ENCODE data around the gene ARPC1A.

The ARPC1A gene

DNA sequence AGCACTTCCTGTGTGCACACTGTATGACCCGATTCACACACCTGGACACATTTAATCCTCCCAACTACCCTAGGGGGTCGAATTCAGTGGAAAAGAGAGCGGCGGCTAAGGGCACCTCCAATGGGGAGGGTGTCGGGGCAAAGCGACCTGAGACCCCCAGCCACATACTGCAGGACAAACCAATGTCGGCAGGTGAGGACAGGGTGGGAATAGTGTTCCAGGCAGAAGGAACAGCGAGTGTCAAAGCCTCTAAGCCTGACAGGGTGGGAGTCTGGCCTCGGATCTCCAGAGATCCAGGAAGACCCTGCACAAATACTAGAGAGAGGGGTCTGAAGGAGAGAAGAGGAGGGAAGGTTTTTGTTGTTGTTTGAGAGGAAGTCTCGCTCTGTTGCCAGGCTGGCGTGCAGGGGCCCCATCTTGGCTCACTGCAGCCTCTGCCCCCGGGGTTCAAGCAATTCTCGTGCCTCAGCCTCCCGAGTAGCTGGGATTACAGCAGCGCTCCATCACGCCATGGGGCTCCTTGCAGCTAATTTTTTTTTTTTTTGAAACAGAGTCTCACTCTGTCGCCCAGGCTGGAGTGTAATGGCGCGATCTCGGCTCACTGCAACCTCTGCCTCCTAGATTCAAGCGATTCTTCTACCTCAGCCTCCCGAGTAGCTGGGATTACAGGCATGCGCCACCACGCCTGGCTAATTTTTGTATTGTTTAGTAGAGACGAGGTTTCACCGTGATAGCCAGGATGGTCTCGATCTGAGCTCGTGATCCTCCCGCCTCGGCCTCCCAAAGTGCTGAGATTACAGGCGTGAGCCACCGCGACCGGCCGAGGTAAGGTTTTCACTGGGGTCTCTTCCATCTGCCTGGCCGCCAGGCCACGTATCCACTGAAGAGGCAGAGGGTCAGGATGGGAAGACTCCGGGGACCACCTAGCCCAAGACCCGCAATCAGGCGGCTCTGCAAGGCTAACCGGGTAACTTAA, 47.7 kb downstream of the ARPC1A start:
- TF ChIP-seq, protein P1, sequence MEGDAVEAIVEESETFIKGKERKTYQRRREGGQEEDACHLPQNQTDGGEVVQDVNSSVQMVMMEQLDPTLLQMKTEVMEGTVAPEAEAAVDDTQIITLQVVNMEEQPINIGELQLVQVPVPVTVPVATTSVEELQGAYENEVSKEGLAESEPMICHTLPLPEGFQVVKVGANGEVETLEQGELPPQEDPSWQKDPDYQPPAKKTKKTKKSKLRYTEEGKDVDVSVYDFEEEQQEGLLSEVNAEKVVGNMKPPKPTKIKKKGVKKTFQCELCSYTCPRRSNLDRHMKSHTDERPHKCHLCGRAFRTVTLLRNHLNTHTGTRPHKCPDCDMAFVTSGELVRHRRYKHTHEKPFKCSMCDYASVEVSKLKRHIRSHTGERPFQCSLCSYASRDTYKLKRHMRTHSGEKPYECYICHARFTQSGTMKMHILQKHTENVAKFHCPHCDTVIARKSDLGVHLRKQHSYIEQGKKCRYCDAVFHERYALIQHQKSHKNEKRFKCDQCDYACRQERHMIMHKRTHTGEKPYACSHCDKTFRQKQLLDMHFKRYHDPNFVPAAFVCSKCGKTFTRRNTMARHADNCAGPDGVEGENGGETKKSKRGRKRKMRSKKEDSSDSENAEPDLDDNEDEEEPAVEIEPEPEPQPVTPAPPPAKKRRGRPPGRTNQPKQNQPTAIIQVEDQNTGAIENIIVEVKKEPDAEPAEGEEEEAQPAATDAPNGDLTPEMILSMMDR (IDR thresholded peaks at IDR 0.05; ENCODE audit: low read depth, low read length), result no peak
- H3K4me3 ChIP-seq (ENCODE audit: low read depth, low read length), result no peak overlapping the region

DNA sequence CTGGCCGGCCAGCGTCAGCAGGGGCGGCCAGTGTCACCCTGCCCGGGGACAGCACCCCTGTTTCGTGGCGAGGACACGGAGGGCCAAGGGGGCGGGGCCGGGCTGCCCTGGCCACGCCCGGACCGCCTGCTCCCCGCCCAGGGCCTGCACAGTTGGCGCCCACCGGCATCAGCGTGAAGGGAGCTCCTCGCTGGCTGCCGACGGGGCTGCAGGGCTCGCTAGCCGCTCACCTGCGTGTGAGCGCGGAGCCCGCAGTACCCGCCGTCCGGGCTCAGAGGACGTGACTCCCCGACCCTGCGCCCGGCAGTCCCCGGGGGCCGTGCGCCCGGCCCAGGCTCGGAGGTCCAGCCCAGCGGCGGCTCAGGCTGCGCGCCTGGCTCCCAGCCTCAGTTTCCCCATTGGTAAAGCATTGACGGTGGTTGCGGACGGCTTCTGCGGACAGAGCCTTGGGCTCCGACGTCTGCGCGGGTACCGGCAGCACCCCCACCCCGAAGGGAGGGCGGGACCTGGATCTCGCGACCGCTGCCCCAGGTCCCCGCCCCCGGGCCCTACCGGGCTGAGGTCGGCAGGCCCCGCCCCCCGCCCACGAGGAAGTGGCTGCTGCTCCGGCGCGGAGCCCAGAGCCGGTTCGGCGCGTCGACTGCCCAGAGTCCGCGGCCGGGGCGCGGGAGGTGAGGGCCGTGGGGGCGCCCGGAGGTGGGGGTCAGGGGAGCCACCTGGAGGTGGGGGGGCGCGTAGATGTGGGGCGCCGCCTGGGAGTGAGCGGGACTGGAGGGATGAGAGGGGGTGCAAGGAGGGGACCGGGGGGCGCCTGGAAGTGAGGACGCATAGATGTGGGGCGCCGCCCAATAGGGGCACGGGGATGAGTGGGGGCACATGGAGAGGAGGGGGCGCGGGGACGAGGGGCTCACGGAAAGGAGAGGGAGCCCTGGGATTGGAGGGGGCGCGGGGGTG, 48.7 kb downstream of the ARPC1A start, which contains the start of gene ARPC1B:
TSS of gene ARPC1B (plus strand) at position 620 of the 954 bp plus-strand sequence. CDS start 10,985 bp downstream, outside the sequence.
- peak within 1 kb of the TSS; percentile 70 for H3K4me3 ChIP-seq (ENCODE audit: low read depth, low read length)
- TF ChIP-seq, protein P1 (IDR thresholded peaks at IDR 0.05; ENCODE audit: low read depth, low read length), result no peak

DNA sequence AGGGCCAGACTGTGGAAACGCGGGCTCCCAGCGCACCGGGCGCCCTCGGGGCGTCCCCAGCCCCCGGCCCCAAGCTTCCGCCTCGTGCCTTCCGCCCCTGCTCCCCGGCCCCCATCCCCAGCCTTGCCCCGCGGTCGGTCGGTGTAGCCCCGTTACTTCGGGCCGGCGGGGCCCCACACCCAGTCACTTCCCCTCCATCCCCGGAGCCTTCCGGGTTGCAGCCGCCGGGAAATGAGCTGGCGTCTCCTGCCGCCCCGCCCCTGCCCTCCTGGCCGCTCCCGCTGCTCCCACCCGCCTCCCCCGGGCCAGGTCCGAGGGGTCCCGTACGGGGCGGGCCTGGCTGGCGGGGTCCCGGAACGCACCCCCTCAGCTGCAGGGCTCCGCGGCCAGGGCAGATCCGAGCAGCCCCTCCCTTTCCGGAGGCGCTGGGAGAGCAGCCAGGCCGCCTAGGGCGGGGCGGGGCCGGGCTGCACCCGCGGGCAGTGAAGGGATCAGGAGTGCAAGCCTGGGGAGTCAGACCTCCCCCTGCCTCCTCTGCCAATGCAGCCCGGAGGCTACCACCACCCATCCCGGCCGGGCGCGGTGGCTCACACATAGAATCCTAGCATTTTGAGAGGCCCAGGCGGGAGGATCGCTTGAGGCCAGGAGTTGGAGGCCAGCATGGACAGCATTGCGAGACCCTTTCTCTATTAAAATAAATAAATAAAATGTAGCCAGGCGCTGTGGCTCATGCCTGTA, 49.5 kb downstream of the ARPC1A start:
- H3K4me3 ChIP-seq (ENCODE audit: low read depth, low read length), result peak overlapping the region; percentile 70
- TF ChIP-seq, protein P1 (IDR thresholded peaks at IDR 0.05; ENCODE audit: low read depth, low read length), result no peak

DNA sequence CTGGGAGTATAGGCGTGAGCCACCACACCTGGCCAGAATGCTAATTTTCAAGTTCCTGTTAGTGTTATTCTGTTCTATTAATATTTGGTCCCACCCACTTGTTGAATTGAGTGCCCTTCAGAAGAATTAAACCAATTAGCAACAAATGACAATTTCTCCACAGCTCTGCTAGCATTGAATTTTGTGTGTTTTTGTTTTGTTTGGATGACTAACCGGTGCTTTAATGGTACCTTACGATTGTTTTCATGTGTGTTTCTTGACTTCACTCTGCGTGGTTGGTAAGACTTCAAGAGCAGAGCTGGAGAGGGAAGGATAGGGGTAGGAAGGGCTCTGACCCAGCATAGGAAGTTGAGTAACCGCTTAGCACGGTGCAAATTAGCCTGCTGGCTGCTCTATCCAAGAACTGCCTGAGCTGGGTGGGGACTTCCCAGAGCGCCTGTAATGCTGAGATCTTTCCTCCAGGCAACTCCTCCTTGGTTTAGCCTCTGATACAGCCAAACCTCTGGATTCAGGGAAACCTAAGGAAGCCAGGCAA, 53.4 kb downstream of the ARPC1A start:
- 0 out of 2 replicates have a peak overlapping the region, but pooled peaks have one; percentile 8 for H3K4me3 ChIP-seq (ENCODE audit: low read depth, low read length)
- TF ChIP-seq, protein P1 (IDR thresholded peaks at IDR 0.05; ENCODE audit: low read depth, low read length), result no peak

DNA sequence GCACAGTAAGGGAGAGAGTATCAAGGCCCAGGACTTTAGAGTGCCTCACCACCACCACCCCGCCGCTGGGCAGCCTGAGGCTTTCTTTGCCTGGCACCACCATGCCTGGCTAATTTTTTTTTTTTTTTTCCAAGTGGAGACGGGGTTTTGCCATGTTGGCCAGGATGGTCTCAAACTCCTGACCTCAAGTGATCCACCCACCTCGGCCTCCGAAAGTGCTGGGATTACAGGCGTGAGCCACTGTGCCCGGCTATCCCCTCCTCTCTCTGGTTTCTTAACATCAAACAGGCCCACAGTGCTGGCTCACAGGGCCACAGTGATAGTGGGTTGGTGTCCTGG, 54.0 kb downstream of the ARPC1A start:
- peak overlapping the region; percentile 4; the same call in 1 of the 2 replicates for H3K4me3 ChIP-seq (ENCODE audit: low read depth, low read length)

DNA sequence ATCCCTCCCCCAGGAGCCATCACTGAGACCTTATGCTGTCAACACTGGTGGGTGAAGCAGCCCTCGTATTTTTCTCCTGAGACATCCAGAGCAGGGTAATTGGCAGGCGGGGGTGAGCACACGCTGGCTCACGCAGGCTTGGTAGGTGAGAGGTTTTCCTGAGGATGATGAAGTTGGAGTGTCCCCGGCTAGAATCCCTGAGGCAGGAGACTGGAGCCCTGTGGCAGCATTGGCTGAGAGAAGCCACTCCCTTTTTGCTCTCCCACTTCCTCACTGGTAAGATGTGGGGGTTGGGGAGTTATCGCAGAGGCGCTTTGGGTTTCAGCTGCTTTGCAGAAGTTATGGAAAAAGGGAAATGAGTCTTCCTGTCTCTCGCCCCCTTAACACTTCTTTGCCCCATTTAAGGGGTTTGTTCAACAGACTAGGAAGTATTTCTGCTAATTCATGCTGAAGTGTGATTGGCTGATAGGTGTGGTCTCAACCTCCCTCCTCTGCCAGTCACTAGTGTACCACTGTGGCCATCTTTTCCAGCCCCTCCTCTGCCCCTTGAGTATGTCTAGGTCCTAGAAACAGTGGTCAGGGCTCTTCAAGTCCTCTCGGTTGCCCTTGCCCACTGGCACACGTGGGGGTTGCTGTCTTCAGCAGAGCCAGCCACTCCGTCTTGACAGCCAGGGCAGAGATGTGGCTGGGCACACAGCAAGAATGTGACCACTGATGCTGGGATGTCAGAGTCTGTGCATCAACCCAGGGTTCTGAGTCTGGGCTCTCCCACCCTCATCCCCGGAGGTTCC, 54.5 kb downstream of the ARPC1A start:
- H3K4me3 ChIP-seq (ENCODE audit: low read depth, low read length), result peak overlapping the region; percentile 4; the same call in 1 of the 2 replicates
- TF ChIP-seq, protein P1 (IDR thresholded peaks at IDR 0.05; ENCODE audit: low read depth, low read length), result no peak
